ENCODE data around the gene IL20.

GRCh38 chr1:206846487-206846886, 18.9 kb upstream of the IL20 start:
- TF ChIP-seq POLR2A (IDR thresholded peaks at IDR 0.05; ENCODE audit: low read depth, low read length) (no peak), TAF1 (IDR thresholded peaks at IDR 0.05; ENCODE audit: low read depth, low read length) (no peak), POLR2AphosphoS5 (IDR thresholded peaks at IDR 0.05; ENCODE audit: low read depth, low read length) (no peak), SPI1 (IDR thresholded peaks at IDR 0.05; ENCODE audit: low read depth, low read length) (no peak), POU2F2 (IDR thresholded peaks at IDR 0.05; ENCODE audit: low read depth, low read length) (no peak)

All from GM12891 (cell line).